HEK293 (cell line): ENCODE measurements around the gene EHMT1.

Experiments used
- CTCF ChIP-seq: fragments of 450-650 bp; formaldehyde crosslinking; IDR thresholded peaks from 2 replicates; pipeline ENCODE4 v1.5.1; 2016; ENCODE audit warnings: missing biosample characterization, missing genetic modification characterization
- EGR2 ChIP-seq: fragments of 450-650 bp; formaldehyde crosslinking; IDR thresholded peaks from 2 replicates; pipeline ENCODE4 v1.5.1; 2016; ENCODE audit warnings: low read depth, missing biosample characterization, missing genetic modification characterization
- KLF16 ChIP-seq: fragments of 450-650 bp; formaldehyde crosslinking; IDR thresholded peaks from 2 replicates; pipeline ENCODE4 v1.5.1; 2017; ENCODE audit warnings: missing biosample characterization, missing genetic modification characterization
- ZBTB17 ChIP-seq: fragments of 450-650 bp; formaldehyde crosslinking; IDR thresholded peaks from 2 replicates; pipeline ENCODE4 v1.5.1; 2016; ENCODE audit warnings: missing biosample characterization, missing genetic modification characterization
- ZBTB8A ChIP-seq: fragments of 450-650 bp; formaldehyde crosslinking; IDR thresholded peaks from 2 replicates; pipeline ENCODE4 v1.5.1; 2016; ENCODE audit warnings: missing biosample characterization, missing genetic modification characterization
- ZNF157 ChIP-seq: fragments of 450-650 bp; formaldehyde crosslinking; IDR thresholded peaks from 2 replicates; pipeline ENCODE4 v1.5.1; 2016; ENCODE audit warnings: missing biosample characterization, missing genetic modification characterization
- ZNF24 ChIP-seq: fragments of 450-650 bp; formaldehyde crosslinking; IDR thresholded peaks from 2 replicates; pipeline ENCODE4 v1.5.1; 2016; ENCODE audit warnings: missing biosample characterization, missing genetic modification characterization
- ZNF292 ChIP-seq: fragments of 450-650 bp; formaldehyde crosslinking; IDR thresholded peaks from 2 replicates; pipeline ENCODE4 v1.5.1; 2016; ENCODE audit warnings: low read depth, missing biosample characterization, missing genetic modification characterization, borderline replicate concordance
- ZNF302 ChIP-seq: fragments of 450-650 bp; formaldehyde crosslinking; IDR thresholded peaks from 2 replicates; pipeline ENCODE4 v1.5.1; 2016; ENCODE audit warnings: missing biosample characterization, missing genetic modification characterization, low read depth
- ZNF529 ChIP-seq: fragments of 450-650 bp; formaldehyde crosslinking; IDR thresholded peaks from 2 replicates; pipeline ENCODE4 v1.5.1; 2017; ENCODE audit warnings: missing genetic modification characterization, missing biosample characterization; ENCODE audit not compliant: insufficient replicate concordance
- ZNF621 ChIP-seq: fragments of 450-650 bp; formaldehyde crosslinking; IDR thresholded peaks from 2 replicates; pipeline ENCODE4 v1.5.1; 2017; ENCODE audit warnings: missing biosample characterization, missing genetic modification characterization
- ZNF792 ChIP-seq: fragments of 450-650 bp; formaldehyde crosslinking; IDR thresholded peaks from 2 replicates; pipeline ENCODE4 v1.5.1; 2016; ENCODE audit warnings: missing biosample characterization, missing genetic modification characterization
- TF ChIP-seq, protein P1 (sequence below): fragments of 450-650 bp; formaldehyde crosslinking; IDR thresholded peaks from 2 replicates; pipeline ENCODE4 v1.5.1; 2016; ENCODE audit warnings: missing biosample characterization, missing genetic modification characterization

DNA sequence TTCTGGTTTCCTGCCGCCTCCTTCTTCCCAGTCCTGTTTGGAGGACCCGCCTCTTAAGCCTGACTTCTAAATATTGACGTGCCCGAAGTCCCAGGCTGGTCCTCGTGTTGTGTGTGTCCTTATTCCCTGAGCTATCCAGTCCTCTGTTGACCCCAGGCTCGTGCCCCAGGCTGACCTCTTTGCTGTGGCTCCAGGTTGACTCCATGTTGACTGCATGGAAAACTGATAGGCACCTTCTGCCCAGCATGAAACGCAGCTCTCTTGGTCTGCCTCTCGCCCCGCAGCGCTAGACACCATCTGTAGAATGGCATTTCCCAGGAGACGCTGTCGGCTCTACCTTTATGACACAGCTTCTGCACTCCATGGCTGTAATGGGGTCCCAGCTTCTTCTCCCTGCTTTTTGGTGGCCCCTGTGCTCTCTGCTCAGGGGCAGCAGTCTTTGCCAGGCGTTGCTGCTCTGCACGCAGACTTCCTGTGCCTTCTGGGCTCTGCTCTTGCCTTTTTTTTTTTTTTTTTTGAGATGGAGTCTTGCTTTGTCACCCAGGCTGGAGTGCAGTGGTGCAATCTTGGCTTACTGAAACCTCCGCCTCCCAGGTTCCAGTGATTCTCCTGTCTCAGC lies 28.4 kb downstream of the EHMT1 start:
- TF ChIP-seq CTCF (no peak), ZNF24 (tag by site-specific recombination) (no peak), ZNF157 (tag by site-specific recombination) (no peak), ZNF792 (tag by site-specific recombination) (no peak), ZBTB17 (no peak), ZNF302 (tag by site-specific recombination) (no peak), KLF16 (tag by site-specific recombination) (no peak), ZNF292 (tag by site-specific recombination) (no peak), ZNF621 (tag by site-specific recombination) (no peak), ZBTB8A (tag by site-specific recombination) (no peak), ZNF529 (tag by site-specific recombination) (no peak), EGR2 (tag by site-specific recombination) (no peak)
- TF ChIP-seq, protein P1, sequence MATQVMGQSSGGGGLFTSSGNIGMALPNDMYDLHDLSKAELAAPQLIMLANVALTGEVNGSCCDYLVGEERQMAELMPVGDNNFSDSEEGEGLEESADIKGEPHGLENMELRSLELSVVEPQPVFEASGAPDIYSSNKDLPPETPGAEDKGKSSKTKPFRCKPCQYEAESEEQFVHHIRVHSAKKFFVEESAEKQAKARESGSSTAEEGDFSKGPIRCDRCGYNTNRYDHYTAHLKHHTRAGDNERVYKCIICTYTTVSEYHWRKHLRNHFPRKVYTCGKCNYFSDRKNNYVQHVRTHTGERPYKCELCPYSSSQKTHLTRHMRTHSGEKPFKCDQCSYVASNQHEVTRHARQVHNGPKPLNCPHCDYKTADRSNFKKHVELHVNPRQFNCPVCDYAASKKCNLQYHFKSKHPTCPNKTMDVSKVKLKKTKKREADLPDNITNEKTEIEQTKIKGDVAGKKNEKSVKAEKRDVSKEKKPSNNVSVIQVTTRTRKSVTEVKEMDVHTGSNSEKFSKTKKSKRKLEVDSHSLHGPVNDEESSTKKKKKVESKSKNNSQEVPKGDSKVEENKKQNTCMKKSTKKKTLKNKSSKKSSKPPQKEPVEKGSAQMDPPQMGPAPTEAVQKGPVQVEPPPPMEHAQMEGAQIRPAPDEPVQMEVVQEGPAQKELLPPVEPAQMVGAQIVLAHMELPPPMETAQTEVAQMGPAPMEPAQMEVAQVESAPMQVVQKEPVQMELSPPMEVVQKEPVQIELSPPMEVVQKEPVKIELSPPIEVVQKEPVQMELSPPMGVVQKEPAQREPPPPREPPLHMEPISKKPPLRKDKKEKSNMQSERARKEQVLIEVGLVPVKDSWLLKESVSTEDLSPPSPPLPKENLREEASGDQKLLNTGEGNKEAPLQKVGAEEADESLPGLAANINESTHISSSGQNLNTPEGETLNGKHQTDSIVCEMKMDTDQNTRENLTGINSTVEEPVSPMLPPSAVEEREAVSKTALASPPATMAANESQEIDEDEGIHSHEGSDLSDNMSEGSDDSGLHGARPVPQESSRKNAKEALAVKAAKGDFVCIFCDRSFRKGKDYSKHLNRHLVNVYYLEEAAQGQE = no peak
